H1 (cell line): ENCODE results near the gene SYDE2. TPM values are rescaled to one million over a fixed set of nuclear protein-coding genes. Genes with fewer than 3 reads are reported as not detected.

Experiments used
- CTCF ChIA-PET: fragments of 300-600 bp; sonication (Branson Sonifier 250); formaldehyde crosslinking; loops from one replicate; lab custom pipeline; 2021; ENCODE audit not compliant: partially characterized antibody; lab: Charles Lee
- POLR2A ChIA-PET: fragments of 300-600 bp; sonication (Branson Sonifier 250); formaldehyde crosslinking; loops from one replicate; lab custom pipeline; 2021; ENCODE audit warnings: inconsistent platforms; ENCODE audit not compliant: partially characterized antibody; lab: Charles Lee
- DNase-seq, 2 experiments: peaks; one replicate each; pipeline versions ENCODE4 v3.0.0 to v3.0.0-alpha.2; 2010 to 2022; ENCODE audit warnings: low spot score in 2 of 2, low read depth in 1 of 2, mixed read lengths in 1 of 2
- FAIRE-seq: peaks from 2 replicates; lab custom pipeline; 2011; peaks lifted over from hg19 to GRCh38; lab: Jason Lieb, UNC
- H2AFZ ChIP-seq: 2 replicates; pipeline ENCODE4 v1.8.1; 2012; ENCODE audit warnings: low read length, inconsistent platforms
- H2AK5ac ChIP-seq: 2 replicates; pipeline ENCODE4 v1.6.1; 2013; ENCODE audit warnings: low read depth, low read length
- H2BK120ac ChIP-seq: replicated peaks from 2 replicates; pipeline ENCODE3; 2013; ENCODE audit warnings: low read depth, low read length, inconsistent platforms
- H2BK12ac ChIP-seq: 2 replicates; pipeline ENCODE4 v1.6.1; 2013; ENCODE audit warnings: low read depth, low read length
- H2BK15ac ChIP-seq: 2 replicates; pipeline ENCODE4 v1.6.1; 2013; ENCODE audit warnings: low read length
- H2BK20ac ChIP-seq: 2 replicates; pipeline ENCODE4 v1.6.1; 2013; ENCODE audit warnings: low read length
- H2BK5ac ChIP-seq: 2 replicates; pipeline ENCODE4 v1.6.1; 2013; ENCODE audit warnings: low read depth, low read length
- H3K14ac ChIP-seq: 2 replicates; pipeline ENCODE4 v1.6.1; 2013; ENCODE audit warnings: inconsistent platforms; ENCODE audit not compliant: insufficient read length
- H3K18ac ChIP-seq: 2 replicates; pipeline ENCODE4 v1.6.1; 2013; ENCODE audit warnings: low read length; ENCODE audit errors: extremely low read depth
- H3K23ac ChIP-seq: 2 replicates; pipeline ENCODE4 v1.6.1; 2013; ENCODE audit warnings: inconsistent platforms; ENCODE audit not compliant: insufficient read length
- H3K23me2 ChIP-seq: 2 replicates; pipeline ENCODE4 v1.6.1; 2013; ENCODE audit warnings: low read depth, low read length
- H3K27ac ChIP-seq: 2 replicates; pipeline ENCODE4 v1.6.1; 2011; ENCODE audit warnings: low read depth, low read length, inconsistent platforms
- H3K27me3 ChIP-seq, 4 experiments: replicated peaks in 1 of 4; 1 replicate in 1 of 4; 2 replicates in 3 of 4; pipeline versions ENCODE4 v1.6.1 to v1.8.1; 2011 to 2013; ENCODE audit warnings: low read length in 3 of 4, mild to moderate bottlenecking in 3 of 4, inconsistent platforms in 2 of 4, mixed read lengths in 2 of 4, moderate library complexity in 1 of 4; ENCODE audit not compliant: control insufficient read depth in 3 of 4, insufficient read depth in 3 of 4; ENCODE audit errors: extremely low read depth in 1 of 4
- H3K36me3 ChIP-seq, 4 experiments: 2 replicates each; pipeline versions ENCODE4 v1.6.1 to v1.8.1; 2011 to 2013; ENCODE audit warnings: mild to moderate bottlenecking in 4 of 4, low read length in 3 of 4, moderate library complexity in 2 of 4, control low read depth in 1 of 4, inconsistent platforms in 1 of 4; ENCODE audit not compliant: insufficient read depth in 4 of 4, control insufficient read depth in 2 of 4
- H3K4ac ChIP-seq: replicated peaks from 2 replicates; pipeline ENCODE3; 2013; ENCODE audit warnings: low read length, low read depth, mixed read lengths, inconsistent platforms; ENCODE audit not compliant: insufficient read length
- H3K4me1 ChIP-seq, 4 experiments: replicated peaks in 1 of 4; 1 replicate in 1 of 4; 2 replicates in 3 of 4; pipeline versions ENCODE4 v1.6.1 to v1.8.1; 2011 to 2013; ENCODE audit warnings: low read length in 3 of 4, inconsistent platforms in 2 of 4, mixed read lengths in 1 of 4; ENCODE audit not compliant: insufficient read depth in 4 of 4, control insufficient read depth in 3 of 4
- H3K4me2 ChIP-seq, 2 experiments: 2 replicates each; pipeline versions ENCODE4 v1.6.1 to v1.8.1; 2011 to 2013; ENCODE audit warnings: low read depth in 2 of 2, low read length in 2 of 2, control low read depth in 1 of 2, inconsistent platforms in 1 of 2, mild to moderate bottlenecking in 1 of 2; ENCODE audit not compliant: insufficient read depth in 1 of 2
- H3K4me3 ChIP-seq, 4 experiments: fragments of 200-600, 300-600 bp in 1 of 4; sonication (generic), shearing (Covaris generic), sonication (Bioruptor Twin) in 1 of 4; 2 replicates each; pipeline versions ENCODE4 v1.5.1 to v1.8.1; 2011 to 2016; ENCODE audit warnings: low read length in 4 of 4, low read depth in 3 of 4, control low read depth in 2 of 4, inconsistent platforms in 2 of 4, mild to moderate bottlenecking in 2 of 4, mixed read lengths in 1 of 4, moderate library complexity in 1 of 4; ENCODE audit not compliant: insufficient read depth in 2 of 4; ENCODE audit errors: extremely low read depth in 1 of 4
- H3K56ac ChIP-seq: replicated peaks from 2 replicates; pipeline ENCODE3; 2013; ENCODE audit warnings: low read depth, mild to moderate bottlenecking, mixed read lengths, low read length, inconsistent platforms; ENCODE audit not compliant: insufficient read length
- H3K79me1 ChIP-seq: 2 replicates; pipeline ENCODE4 v1.6.1; 2013; ENCODE audit warnings: low read depth, low read length, control low read depth
- H3K79me2 ChIP-seq, 2 experiments: 2 replicates each; pipeline versions ENCODE4 v1.6.1 to v1.8.1; 2012 to 2013; ENCODE audit warnings: low read length in 2 of 2, mild to moderate bottlenecking in 2 of 2, inconsistent platforms in 1 of 2; ENCODE audit not compliant: insufficient read depth in 2 of 2, control insufficient read depth in 1 of 2
- H3K9ac ChIP-seq, 4 experiments: replicated peaks in 1 of 4; 1 replicate in 1 of 4; 2 replicates in 3 of 4; pipeline versions ENCODE4 v1.6.1 to v1.8.1; 2011 to 2013; ENCODE audit warnings: low read depth in 3 of 4, low read length in 3 of 4, control low read depth in 2 of 4, mild to moderate bottlenecking in 2 of 4, moderate library complexity in 2 of 4, inconsistent platforms in 1 of 4; ENCODE audit errors: extremely low read depth in 1 of 4
- H3K9me3 ChIP-seq, 2 experiments: 2 replicates each; pipeline versions ENCODE4 v1.6.1 to v1.8.1; 2012 to 2013; ENCODE audit warnings: mild to moderate bottlenecking in 2 of 2, moderate library complexity in 2 of 2, control low read depth in 1 of 2, inconsistent platforms in 1 of 2, low read depth in 1 of 2, low read length in 1 of 2, mixed read lengths in 1 of 2; ENCODE audit not compliant: insufficient read depth in 2 of 2
- H4K20me1 ChIP-seq, 2 experiments: replicated peaks in 1 of 2; 2 replicates each; pipeline versions ENCODE3 to v1.8.1; 2011 to 2013; ENCODE audit warnings: inconsistent platforms in 2 of 2, low read length in 2 of 2, mild to moderate bottlenecking in 1 of 2; ENCODE audit not compliant: insufficient read depth in 2 of 2, control insufficient read depth in 1 of 2
- H4K5ac ChIP-seq: 2 replicates; pipeline ENCODE4 v1.6.1; 2013; ENCODE audit warnings: low read length, low read depth, mixed read lengths, inconsistent platforms; ENCODE audit not compliant: insufficient read length
- H4K8ac ChIP-seq: 2 replicates; pipeline ENCODE4 v1.8.0; 2013; ENCODE audit warnings: mild to moderate bottlenecking, moderate library complexity, low read length, inconsistent platforms; ENCODE audit not compliant: insufficient read depth; ENCODE audit errors: extremely low read depth
- H4K91ac ChIP-seq: replicated peaks from 2 replicates; pipeline ENCODE3; 2013; ENCODE audit warnings: low read length, mixed read lengths, inconsistent platforms; ENCODE audit not compliant: insufficient read length
- WGBS, 2 experiments: shearing (Covaris generic) in 1 of 2; methylation state at CpG; one replicate each; pipeline versions ENCODE4 v1.1.6 to v1.1.7; 2013 to 2015; ENCODE audit warnings: low lambda C conversion rate in 2 of 2, mixed read lengths in 2 of 2, inconsistent platforms in 1 of 2, low coverage in 1 of 2, missing lambda C conversion rate in 1 of 2; ENCODE audit not compliant: insufficient replicate concordance in 2 of 2, insufficient coverage in 1 of 2, insufficient read length in 1 of 2; ENCODE audit errors: extremely low coverage in 1 of 2, missing lambda C conversion rate in 1 of 2; 5-methylcytosine and 5-hydroxymethylcytosine counted together
- polyA plus RNA-seq, 7 experiments: library from polyadenylated mRNA; depleted of rRNA in 3 of 7; stranded (reverse) in 5 of 7; unstranded in 2 of 7; fragments of >200 nt in 5 of 7; fragments of 200-250 nt in 2 of 7; gene quantifications; 1 replicate in 5 of 7; 2 replicates in 1 of 7; 4 replicates in 1 of 7; pipeline versions ENCODE4 v1.2.1 to v1.2.3, GENCODE V29; 2011 to 2013; ENCODE audit warnings: missing spikeins in 2 of 7, mixed read lengths in 2 of 7
- total RNA-seq: library from RNA; stranded (reverse); fragmentation: NEBNext Ultra II Directional; extraction: Animal tissue kit (Norgen Biotek cat#: 25700); gene quantifications from 2 replicates; pipeline ENCODE4 v1.2.1, GENCODE V29; 2021
- TF ChIP-seq, protein P1 (sequence below): fragments of 300-600 bp; sonication (generic); IDR thresholded peaks from 2 replicates; pipeline ENCODE4 v1.7.1; 2012; ENCODE audit warnings: low read length, moderate library complexity, mild to moderate bottlenecking, inconsistent platforms; ENCODE audit not compliant: insufficient replicate concordance

SYDE2 gene
- total and polyA plus RNA-seq, 2 of the 8 experiments (the other 6 are each of a cell fraction or from before 2014, with no cell fraction given): 1.6 to 14.6 TPM

DNA sequence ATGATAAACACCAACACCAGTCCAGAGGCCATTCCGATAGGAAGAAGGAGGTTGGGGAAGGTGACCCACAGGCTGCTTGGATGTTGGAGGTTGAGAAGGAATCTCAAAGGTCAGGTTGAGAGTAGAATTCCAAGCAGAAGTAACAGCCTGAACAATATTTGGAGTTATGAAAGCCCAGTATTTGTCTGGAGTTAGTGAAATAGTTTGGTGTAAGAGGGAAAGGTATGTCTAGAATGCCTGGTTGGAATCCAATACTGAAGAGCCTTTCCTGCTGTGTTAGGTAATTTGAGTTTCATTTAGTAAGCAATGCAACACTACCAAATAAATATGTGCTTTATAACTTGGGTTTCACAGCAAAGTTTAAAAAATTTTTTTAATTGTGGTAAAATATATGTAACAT is 82.1 kb downstream of the SYDE2 start:
- no peak overlapping the region for H2BK12ac ChIP-seq
- POLR2A ChIA-PET: no interaction called here
- no peak overlapping the region for H4K5ac ChIP-seq
- no peak overlapping the region; the same call in 1 of the 2 replicates for H2AFZ ChIP-seq
- no peak overlapping the region for H2AK5ac ChIP-seq
- H3K56ac ChIP-seq: no peak overlapping the region
- H3K9ac ChIP-seq: no peak overlapping the region
- no peak overlapping the region for H3K4me3 ChIP-seq
- no peak overlapping the region for H2BK20ac ChIP-seq
- CTCF ChIA-PET: no interaction called here
- no peaks in the 10 kb centered on the region for H3K36me3 ChIP-seq
- no peak overlapping the region for H3K14ac ChIP-seq
- H3K18ac ChIP-seq: no peak overlapping the region
- no peak for FAIRE-seq
- no peaks in the 10 kb centered on the region for H3K9me3 ChIP-seq
- no peaks in the 10 kb centered on the region for H4K20me1 ChIP-seq
- no peak overlapping the region for H4K91ac ChIP-seq
- H4K8ac ChIP-seq: no peak overlapping the region
- H2BK15ac ChIP-seq: no peak overlapping the region
- no peak overlapping the region for H3K27ac ChIP-seq
- 85% methylated on average over 1 of the region's 1 CpG; no CpG with 5 or more reads in 1 of the 2 experiments for WGBS, 2 experiments
- H3K79me2 ChIP-seq: no peaks in the 10 kb centered on the region
- H3K23me2 ChIP-seq: no peaks in the 10 kb centered on the region
- no peak overlapping the region for H2BK5ac ChIP-seq
- no peaks in the 10 kb centered on the region for H3K27me3 ChIP-seq
- no peaks in the 10 kb centered on the region for H3K4me1 ChIP-seq
- no peaks in the 10 kb centered on the region for H3K79me1 ChIP-seq
- no peak overlapping the region for H3K23ac ChIP-seq
- no peak overlapping the region for H3K4me2 ChIP-seq
- no peak overlapping the region for H3K4ac ChIP-seq
- DNase-seq: no peak
- H2BK120ac ChIP-seq: no peak overlapping the region
- TF ChIP-seq, protein P1, sequence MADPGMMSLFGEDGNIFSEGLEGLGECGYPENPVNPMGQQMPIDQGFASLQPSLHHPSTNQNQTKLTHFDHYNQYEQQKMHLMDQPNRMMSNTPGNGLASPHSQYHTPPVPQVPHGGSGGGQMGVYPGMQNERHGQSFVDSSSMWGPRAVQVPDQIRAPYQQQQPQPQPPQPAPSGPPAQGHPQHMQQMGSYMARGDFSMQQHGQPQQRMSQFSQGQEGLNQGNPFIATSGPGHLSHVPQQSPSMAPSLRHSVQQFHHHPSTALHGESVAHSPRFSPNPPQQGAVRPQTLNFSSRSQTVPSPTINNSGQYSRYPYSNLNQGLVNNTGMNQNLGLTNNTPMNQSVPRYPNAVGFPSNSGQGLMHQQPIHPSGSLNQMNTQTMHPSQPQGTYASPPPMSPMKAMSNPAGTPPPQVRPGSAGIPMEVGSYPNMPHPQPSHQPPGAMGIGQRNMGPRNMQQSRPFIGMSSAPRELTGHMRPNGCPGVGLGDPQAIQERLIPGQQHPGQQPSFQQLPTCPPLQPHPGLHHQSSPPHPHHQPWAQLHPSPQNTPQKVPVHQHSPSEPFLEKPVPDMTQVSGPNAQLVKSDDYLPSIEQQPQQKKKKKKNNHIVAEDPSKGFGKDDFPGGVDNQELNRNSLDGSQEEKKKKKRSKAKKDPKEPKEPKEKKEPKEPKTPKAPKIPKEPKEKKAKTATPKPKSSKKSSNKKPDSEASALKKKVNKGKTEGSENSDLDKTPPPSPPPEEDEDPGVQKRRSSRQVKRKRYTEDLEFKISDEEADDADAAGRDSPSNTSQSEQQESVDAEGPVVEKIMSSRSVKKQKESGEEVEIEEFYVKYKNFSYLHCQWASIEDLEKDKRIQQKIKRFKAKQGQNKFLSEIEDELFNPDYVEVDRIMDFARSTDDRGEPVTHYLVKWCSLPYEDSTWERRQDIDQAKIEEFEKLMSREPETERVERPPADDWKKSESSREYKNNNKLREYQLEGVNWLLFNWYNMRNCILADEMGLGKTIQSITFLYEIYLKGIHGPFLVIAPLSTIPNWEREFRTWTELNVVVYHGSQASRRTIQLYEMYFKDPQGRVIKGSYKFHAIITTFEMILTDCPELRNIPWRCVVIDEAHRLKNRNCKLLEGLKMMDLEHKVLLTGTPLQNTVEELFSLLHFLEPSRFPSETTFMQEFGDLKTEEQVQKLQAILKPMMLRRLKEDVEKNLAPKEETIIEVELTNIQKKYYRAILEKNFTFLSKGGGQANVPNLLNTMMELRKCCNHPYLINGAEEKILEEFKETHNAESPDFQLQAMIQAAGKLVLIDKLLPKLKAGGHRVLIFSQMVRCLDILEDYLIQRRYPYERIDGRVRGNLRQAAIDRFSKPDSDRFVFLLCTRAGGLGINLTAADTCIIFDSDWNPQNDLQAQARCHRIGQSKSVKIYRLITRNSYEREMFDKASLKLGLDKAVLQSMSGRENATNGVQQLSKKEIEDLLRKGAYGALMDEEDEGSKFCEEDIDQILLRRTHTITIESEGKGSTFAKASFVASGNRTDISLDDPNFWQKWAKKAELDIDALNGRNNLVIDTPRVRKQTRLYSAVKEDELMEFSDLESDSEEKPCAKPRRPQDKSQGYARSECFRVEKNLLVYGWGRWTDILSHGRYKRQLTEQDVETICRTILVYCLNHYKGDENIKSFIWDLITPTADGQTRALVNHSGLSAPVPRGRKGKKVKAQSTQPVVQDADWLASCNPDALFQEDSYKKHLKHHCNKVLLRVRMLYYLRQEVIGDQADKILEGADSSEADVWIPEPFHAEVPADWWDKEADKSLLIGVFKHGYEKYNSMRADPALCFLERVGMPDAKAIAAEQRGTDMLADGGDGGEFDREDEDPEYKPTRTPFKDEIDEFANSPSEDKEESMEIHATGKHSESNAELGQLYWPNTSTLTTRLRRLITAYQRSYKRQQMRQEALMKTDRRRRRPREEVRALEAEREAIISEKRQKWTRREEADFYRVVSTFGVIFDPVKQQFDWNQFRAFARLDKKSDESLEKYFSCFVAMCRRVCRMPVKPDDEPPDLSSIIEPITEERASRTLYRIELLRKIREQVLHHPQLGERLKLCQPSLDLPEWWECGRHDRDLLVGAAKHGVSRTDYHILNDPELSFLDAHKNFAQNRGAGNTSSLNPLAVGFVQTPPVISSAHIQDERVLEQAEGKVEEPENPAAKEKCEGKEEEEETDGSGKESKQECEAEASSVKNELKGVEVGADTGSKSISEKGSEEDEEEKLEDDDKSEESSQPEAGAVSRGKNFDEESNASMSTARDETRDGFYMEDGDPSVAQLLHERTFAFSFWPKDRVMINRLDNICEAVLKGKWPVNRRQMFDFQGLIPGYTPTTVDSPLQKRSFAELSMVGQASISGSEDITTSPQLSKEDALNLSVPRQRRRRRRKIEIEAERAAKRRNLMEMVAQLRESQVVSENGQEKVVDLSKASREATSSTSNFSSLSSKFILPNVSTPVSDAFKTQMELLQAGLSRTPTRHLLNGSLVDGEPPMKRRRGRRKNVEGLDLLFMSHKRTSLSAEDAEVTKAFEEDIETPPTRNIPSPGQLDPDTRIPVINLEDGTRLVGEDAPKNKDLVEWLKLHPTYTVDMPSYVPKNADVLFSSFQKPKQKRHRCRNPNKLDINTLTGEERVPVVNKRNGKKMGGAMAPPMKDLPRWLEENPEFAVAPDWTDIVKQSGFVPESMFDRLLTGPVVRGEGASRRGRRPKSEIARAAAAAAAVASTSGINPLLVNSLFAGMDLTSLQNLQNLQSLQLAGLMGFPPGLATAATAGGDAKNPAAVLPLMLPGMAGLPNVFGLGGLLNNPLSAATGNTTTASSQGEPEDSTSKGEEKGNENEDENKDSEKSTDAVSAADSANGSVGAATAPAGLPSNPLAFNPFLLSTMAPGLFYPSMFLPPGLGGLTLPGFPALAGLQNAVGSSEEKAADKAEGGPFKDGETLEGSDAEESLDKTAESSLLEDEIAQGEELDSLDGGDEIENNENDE: no peak
